ENCODE data around the gene UGT1A7. TPM values are rescaled to one million over a fixed set of nuclear protein-coding genes. Genes with fewer than 3 reads are reported as not detected.

Gene UGT1A7
- polyA plus RNA-seq, 3 donors: not detected

GRCh38 chr2:233756429-233757081 is 74.9 kb downstream of the UGT1A7 start:
- Mint-ChIP-seq H3K27ac (no peak overlapping the region), H3K4me1 (no peaks in the 10 kb centered on the region), H3K4me3 (no peak overlapping the region), H3K27me3 (ENCODE audit: low read depth in 3 of 3) (peaks cover 0 to 2% (median 1%) of the 10 kb centered on the region in 3 donors), H3K9me3 (peaks cover 1 to 13% (median 5%) of the 10 kb centered on the region in 7 donors), H3K36me3 (no peaks in the 10 kb centered on the region)
- Histone ChIP-seq H3K27ac (ENCODE audit: low read depth in 1 of 2, low read length in 2 of 2) (no peak overlapping the region), H3K79me2 (ENCODE audit: insufficient read depth, low read length) (no peaks in the 10 kb centered on the region), H3K9ac (ENCODE audit: insufficient read depth, low read length, poor library complexity, severe bottlenecking) (no peak overlapping the region), H3K36me3 (replicated peaks in 1 of 2; ENCODE audit: control insufficient read depth in 1 of 2, insufficient read depth in 2 of 2, low read length in 2 of 2) (no peaks in the 10 kb centered on the region), H4K20me1 (ENCODE audit: insufficient read depth, low read length) (no peaks in the 10 kb centered on the region), H3K4me2 (replicated peaks; ENCODE audit: extremely low read depth, low read length, poor library complexity, severe bottlenecking) (no peak overlapping the region), H3K4me1 (ENCODE audit: control insufficient read depth in 1 of 2, insufficient read depth in 2 of 2, low read length in 2 of 2) (no peaks in the 10 kb centered on the region), H3K9me3 (replicated peaks in 1 of 2; ENCODE audit: control insufficient read depth in 1 of 2, insufficient read depth in 1 of 2, low read length in 2 of 2) (peaks cover 0 to 4% of the 10 kb centered on the region in 2 donors), H2AFZ (ENCODE audit: insufficient read depth, low read depth, low read length, poor library complexity, severe bottlenecking) (no peak overlapping the region), H3K4me3 (replicated peaks in 1 of 3; ENCODE audit: low read depth in 2 of 3, low read length in 3 of 3) (no peak overlapping the region), H3K27me3 (ENCODE audit: control insufficient read depth in 2 of 2, insufficient read depth in 2 of 2, low read length in 2 of 2) (no peaks in the 10 kb centered on the region)
- TF ChIP-seq CTCF (IDR thresholded peaks at IDR 0.05): no peak
- no peak for DNase-seq
- WGBS (ENCODE audit: insufficient coverage): 90% methylated on average over 2 of the region's 7 CpGs
- intact Hi-C loops (cut with micrococcal nuclease): no loop called here

- no peaks in the 10 kb centered on the region for H3K27me3 ChIP-seq (ENCODE audit: control insufficient read depth in 2 of 2, insufficient read depth in 2 of 2, low read length in 2 of 2)
- intact Hi-C loops (cut with micrococcal nuclease): no loop called here
- no peaks in the 10 kb centered on the region for H3K4me1 Mint-ChIP-seq
- no peak overlapping the region for H3K9ac ChIP-seq (ENCODE audit: insufficient read depth, low read length, poor library complexity, severe bottlenecking)
- H3K4me2 ChIP-seq (replicated peaks; ENCODE audit: extremely low read depth, low read length, poor library complexity, severe bottlenecking): no peak overlapping the region
- no peak for TF ChIP-seq CTCF (IDR thresholded peaks at IDR 0.05)
- peaks cover 0 to 2% (median 0%) of the 10 kb centered on the region in 3 donors for H3K27me3 Mint-ChIP-seq (ENCODE audit: low read depth in 3 of 3)
- no peak overlapping the region for H3K27ac ChIP-seq (ENCODE audit: low read depth in 1 of 2, low read length in 2 of 2)
- no peaks in the 10 kb centered on the region for H3K36me3 ChIP-seq (replicated peaks in 1 of 2; ENCODE audit: control insufficient read depth in 1 of 2, insufficient read depth in 2 of 2, low read length in 2 of 2)
- H3K4me1 ChIP-seq (ENCODE audit: control insufficient read depth in 1 of 2, insufficient read depth in 2 of 2, low read length in 2 of 2): no peaks in the 10 kb centered on the region
- H3K4me3 Mint-ChIP-seq: no peak overlapping the region
- no peaks in the 10 kb centered on the region for H3K79me2 ChIP-seq (ENCODE audit: insufficient read depth, low read length)
- H2AFZ ChIP-seq (ENCODE audit: insufficient read depth, low read depth, low read length, poor library complexity, severe bottlenecking): no peak overlapping the region
- H3K9me3 Mint-ChIP-seq: peaks cover 0 to 7% (median 4%) of the 10 kb centered on the region in 7 donors
- no peak overlapping the region for H3K4me3 ChIP-seq (replicated peaks in 1 of 3; ENCODE audit: low read depth in 2 of 3, low read length in 3 of 3)
- peaks cover 0 to 4% of the 10 kb centered on the region in 2 donors for H3K9me3 ChIP-seq (replicated peaks in 1 of 2; ENCODE audit: control insufficient read depth in 1 of 2, insufficient read depth in 1 of 2, low read length in 2 of 2)
- no peak overlapping the region for H3K27ac Mint-ChIP-seq
- no peaks in the 10 kb centered on the region for H4K20me1 ChIP-seq (ENCODE audit: insufficient read depth, low read length)
- H3K36me3 Mint-ChIP-seq: no peaks in the 10 kb centered on the region
- no peak for DNase-seq
Observed at GRCh38 chr2:233758141-233758540, 76.4 kb downstream of the UGT1A7 start.

All from CD14-positive monocyte (primary cell).